ENCODE data around the gene NDST4. TPM values are rescaled to one million over a fixed set of nuclear protein-coding genes. Genes with fewer than 3 reads are reported as not detected.
A peak's percentile ranks its signal among the peaks of the same experiment; 100 is the strongest.

NDST4 gene
- not detected in 2 replicates for total RNA-seq (2014; rRNA removed)
- polyA plus RNA-seq (2012), result not detected

GRCh38 chr4:115113506-115114106, at the start of gene NDST4:
Gene NDST4, minus strand, starts transcription at chr4:115113620. Its CDS starts 36,584 bp downstream, at chr4:115077036.
- DNase-seq (ENCODE audit: low read depth), result peak; percentile 85

GRCh38 chr4:115159141-115159540, 45.7 kb upstream of the NDST4 start:
- peak; percentile 64 for DNase-seq (ENCODE audit: low read depth)

GRCh38 chr4:115158296-115158695, 44.9 kb upstream of the NDST4 start:
- DNase-seq (ENCODE audit: low read depth), result no peak

GRCh38 chr4:115154826-115155225, 41.4 kb upstream of the NDST4 start:
- DNase-seq (ENCODE audit: low read depth), result peak; percentile 69

GRCh38 chr4:115152965-115153364, 39.5 kb upstream of the NDST4 start:
- DNase-seq (ENCODE audit: low read depth), result no peak

- no peak for DNase-seq (ENCODE audit: low read depth)
Observed at GRCh38 chr4:115152081-115152480, 38.7 kb upstream of the NDST4 start.

- no peak for DNase-seq (ENCODE audit: low read depth)
Observed at GRCh38 chr4:115149106-115149505, 35.7 kb upstream of the NDST4 start.

- no peak for DNase-seq (ENCODE audit: low read depth)
Observed at GRCh38 chr4:115145393-115146160, 32.2 kb upstream of the NDST4 start.

GRCh38 chr4:115128037-115128436, 14.6 kb upstream of the NDST4 start:
- DNase-seq (ENCODE audit: low read depth), result no peak

GRCh38 chr4:115126491-115126890, 13.1 kb upstream of the NDST4 start:
- DNase-seq (ENCODE audit: low read depth), result peak; percentile 30

- DNase-seq (ENCODE audit: low read depth), result peak; percentile 53
Observed at GRCh38 chr4:115121351-115122043, 8.1 kb upstream of the NDST4 start.

GRCh38 chr4:115119804-115120352, 6.5 kb upstream of the NDST4 start:
- DNase-seq (ENCODE audit: low read depth), result peak; percentile 15

- no peak for DNase-seq (ENCODE audit: low read depth)
Observed at GRCh38 chr4:115117651-115118050, 4.2 kb upstream of the NDST4 start.

- peak; percentile 62 for DNase-seq (ENCODE audit: low read depth)
Observed at GRCh38 chr4:115110191-115111181, 2.9 kb downstream of the NDST4 start.

- no peak for DNase-seq (ENCODE audit: low read depth)
Observed at GRCh38 chr4:115108850-115109249, 4.6 kb downstream of the NDST4 start.

- no peak for DNase-seq (ENCODE audit: low read depth)
Observed at GRCh38 chr4:115107411-115107810, 6.0 kb downstream of the NDST4 start.

- DNase-seq (ENCODE audit: low read depth), result peak; percentile 7
Observed at GRCh38 chr4:115101675-115102074, 11.7 kb downstream of the NDST4 start.

GRCh38 chr4:115090483-115091075, 22.8 kb downstream of the NDST4 start:
- DNase-seq (ENCODE audit: low read depth), result peak; percentile 20

GRCh38 chr4:115082633-115083032, 30.8 kb downstream of the NDST4 start:
- no peak for DNase-seq (ENCODE audit: low read depth)

GRCh38 chr4:115076691-115077090, 36.7 kb downstream of the NDST4 start:
- DNase-seq (ENCODE audit: low read depth), result no peak

GRCh38 chr4:115058533-115058932, 54.9 kb downstream of the NDST4 start:
- DNase-seq (ENCODE audit: low read depth), result no peak

All from LHCN-M2 (cell line).